GM23248 (cell line): ENCODE results near the gene SMURF2. TPM values are rescaled to one million over a fixed set of nuclear protein-coding genes. Genes with fewer than 3 reads are reported as not detected.
A peak's percentile ranks its signal among the peaks of the same experiment; 100 is the strongest.

Experiments used
- DNase-seq: peaks from one replicate; pipeline ENCODE4 v3.0.0-alpha.2; 2015
- H2AFZ ChIP-seq: fragments of 200-600 bp; sonication (generic); 2 replicates; pipeline ENCODE4 v1.6.1; 2016; ENCODE audit warnings: antibody characterized with exemption
- H3F3A ChIP-seq: fragments of 200-600 bp; sonication (generic); 2 replicates; pipeline ENCODE4 v1.6.1; 2016; ENCODE audit warnings: mild to moderate bottlenecking, antibody characterized with exemption, mixed run types; ENCODE audit not compliant: insufficient read depth
- H3K27ac ChIP-seq: fragments of 200-600 bp; sonication (generic); 2 replicates; pipeline ENCODE4 v1.5.1; 2016; ENCODE audit warnings: mild to moderate bottlenecking
- H3K27me3 ChIP-seq: fragments of 200-600 bp; sonication (generic); replicated peaks from 2 replicates; pipeline ENCODE4 v1.6.1; 2016; ENCODE audit warnings: mild to moderate bottlenecking; ENCODE audit not compliant: insufficient read depth
- H3K36me3 ChIP-seq: fragments of 200-600 bp; sonication (generic); 2 replicates; pipeline ENCODE4 v1.6.1; 2016; ENCODE audit warnings: low read depth, mild to moderate bottlenecking
- H3K4me1 ChIP-seq: fragments of 200-600 bp; sonication (generic); 2 replicates; pipeline ENCODE4 v1.6.1; 2016; ENCODE audit warnings: mild to moderate bottlenecking; ENCODE audit not compliant: insufficient read depth
- H3K4me2 ChIP-seq: fragments of 200-600 bp; sonication (generic); one replicate; pipeline ENCODE4 v1.6.1; 2016; ENCODE audit warnings: mild to moderate bottlenecking; ENCODE audit not compliant: unreplicated experiment
- H3K4me3 ChIP-seq: fragments of 200-600 bp; sonication (generic); 2 replicates; pipeline ENCODE4 v1.5.1; 2016; ENCODE audit warnings: mild to moderate bottlenecking
- H3K79me2 ChIP-seq: fragments of 200-600 bp; sonication (generic); 2 replicates; pipeline ENCODE4 v1.6.1; 2016; ENCODE audit warnings: mild to moderate bottlenecking; ENCODE audit not compliant: insufficient read depth
- H3K9ac ChIP-seq: fragments of 200-600 bp; sonication (generic); 2 replicates; pipeline ENCODE4 v1.6.1; 2016; ENCODE audit warnings: mild to moderate bottlenecking
- H3K9me2 ChIP-seq: fragments of 200-600 bp; sonication (generic); 2 replicates; pipeline ENCODE4 v1.6.1; 2016; ENCODE audit warnings: mixed run types, mild to moderate bottlenecking, moderate library complexity; ENCODE audit not compliant: insufficient read depth
- H3K9me3 ChIP-seq: fragments of 200-600 bp; sonication (generic); one replicate; pipeline ENCODE4 v1.6.1; 2017; ENCODE audit warnings: low read depth
- H4K20me1 ChIP-seq: fragments of 200-600 bp; sonication (generic); 2 replicates; pipeline ENCODE4 v1.6.0; 2016; ENCODE audit not compliant: insufficient read depth
- EZH2 ChIP-seq: fragments of 200-600 bp; sonication (generic); IDR thresholded peaks from 2 replicates; pipeline ENCODE4 v1.6.1; 2018; ENCODE audit warnings: antibody characterized with exemption, mild to moderate bottlenecking; ENCODE audit not compliant: insufficient read depth, poor library complexity, severe bottlenecking
- EZH2phosphoT487 ChIP-seq: fragments of 200-600 bp; sonication (generic); IDR thresholded peaks from 2 replicates; pipeline ENCODE4 v1.6.1; 2018; ENCODE audit warnings: antibody characterized with exemption, moderate library complexity, mild to moderate bottlenecking, low read depth; ENCODE audit not compliant: insufficient read depth
- WGBS, 2 experiments: methylation state at CpG; one replicate each; pipeline ENCODE4 v1.1.6; 2015 to 2017; ENCODE audit warnings: low lambda C conversion rate in 2 of 2, low coverage in 1 of 2; ENCODE audit errors: missing lambda C conversion rate in 2 of 2; 5-methylcytosine and 5-hydroxymethylcytosine counted together
- in situ Hi-C: fragments of 300-500 bp; cut with MboI; formaldehyde crosslinking; loops from 2 replicates; pipeline ENCODE4 v1.15.0; 2020
- polyA plus RNA-seq: library from polyadenylated mRNA; unstranded; fragments of >200 nt; fragmentation: Nextera tagmentation; extraction: Ambion mirVana; gene quantifications from 2 replicates; pipeline ENCODE4 v1.2.1, GENCODE V29; 2016
- total RNA-seq: library from RNA; depleted of rRNA; stranded (reverse); fragments of >200 nt; shearing (Covaris generic); gene quantifications from 2 replicates; pipeline ENCODE4 v1.2.3, GENCODE V29; 2014

The SMURF2 gene
- total and polyA plus RNA-seq, 2 experiments from 2014 or later: 50.8 to 159 TPM

DNA sequence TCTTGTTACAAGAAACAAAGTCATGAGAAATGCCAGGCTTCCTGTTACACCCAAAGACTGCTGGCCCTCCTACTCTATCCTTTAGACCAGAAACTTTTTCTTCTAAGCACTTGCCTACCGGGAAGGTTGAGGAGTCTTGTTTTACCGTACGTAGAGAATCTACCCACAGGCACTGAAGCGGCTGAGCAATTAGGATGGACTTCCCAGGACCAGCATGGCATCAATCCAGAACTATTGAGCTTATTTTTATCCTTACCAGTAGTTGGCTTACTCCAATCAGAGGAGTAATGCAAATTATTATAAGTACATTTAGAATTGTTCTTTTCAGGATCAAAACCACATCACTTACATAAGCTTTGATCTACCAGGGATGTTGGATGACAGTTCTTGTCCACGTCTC is 129.7 kb downstream of the SMURF2 start:
- no peak overlapping the region for H2AFZ ChIP-seq
- peaks cover 18% of the 10 kb centered on the region for H3K79me2 ChIP-seq
- peak overlapping the region; percentile 52 for H3K27ac ChIP-seq
- no peaks in the 10 kb centered on the region for H3K9me2 ChIP-seq
- no peaks in the 10 kb centered on the region for H3K4me1 ChIP-seq
- WGBS, 2 experiments: 69 to 74% methylated on average over 5 of the region's 5 CpGs
- H3K36me3 ChIP-seq: peaks cover 87% of the 10 kb centered on the region
- in situ Hi-C loops: no loop called here
- H3K9ac ChIP-seq: 0 out of 2 replicates have a peak overlapping the region, but pooled peaks have one; percentile 6
- H4K20me1 ChIP-seq: no peaks in the 10 kb centered on the region
- peak; percentile 31 for DNase-seq
- H3F3A ChIP-seq: peaks cover 97% of the 10 kb centered on the region
- no peak overlapping the region for H3K4me3 ChIP-seq
- H3K9me3 ChIP-seq: no peaks in the 10 kb centered on the region
- no peak for TF ChIP-seq EZH2phosphoT487
- TF ChIP-seq EZH2: no peak
- no peaks in the 10 kb centered on the region for H3K27me3 ChIP-seq
- no peak overlapping the region for H3K4me2 ChIP-seq

DNA sequence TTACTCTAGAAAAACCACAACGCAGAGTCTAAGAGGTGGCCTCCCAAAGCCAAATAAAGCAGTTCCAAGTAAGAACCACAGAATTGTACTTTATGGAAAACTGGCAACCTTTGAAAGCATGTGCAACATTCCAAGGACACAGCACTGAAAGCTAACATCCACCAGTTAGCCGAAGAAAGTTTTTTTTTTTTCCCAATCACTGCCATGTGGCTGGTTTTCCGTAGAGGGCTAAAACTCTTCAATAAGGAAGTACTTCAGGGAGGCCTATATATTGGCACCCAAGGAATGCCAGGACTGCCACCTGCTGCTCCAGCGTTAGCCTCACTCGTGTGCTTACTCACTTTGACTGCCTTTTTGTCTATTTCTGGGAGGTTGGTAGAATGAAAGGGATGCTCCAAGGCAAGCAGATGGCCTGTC is 130.1 kb downstream of the SMURF2 start:
- no peaks in the 10 kb centered on the region for H4K20me1 ChIP-seq
- H3K36me3 ChIP-seq: peaks cover 86% of the 10 kb centered on the region
- TF ChIP-seq EZH2 (no peak), EZH2phosphoT487 (no peak)
- no peak overlapping the region for H3K4me2 ChIP-seq
- peak; percentile 56 for DNase-seq
- H3K9me3 ChIP-seq: no peaks in the 10 kb centered on the region
- no peaks in the 10 kb centered on the region for H3K27me3 ChIP-seq
- no peak overlapping the region for H2AFZ ChIP-seq
- in situ Hi-C loops: no loop called here
- H3F3A ChIP-seq: peaks cover 97% of the 10 kb centered on the region
- H3K4me3 ChIP-seq: no peak overlapping the region
- peak overlapping the region; percentile 52 for H3K27ac ChIP-seq
- no peaks in the 10 kb centered on the region for H3K9me2 ChIP-seq
- WGBS, 2 experiments: 15 to 21% methylated on average over 5 of the region's 5 CpGs
- peaks cover 18% of the 10 kb centered on the region for H3K79me2 ChIP-seq
- 0 out of 2 replicates have a peak overlapping the region, but pooled peaks have one; percentile 6 for H3K9ac ChIP-seq
- no peaks in the 10 kb centered on the region for H3K4me1 ChIP-seq

DNA sequence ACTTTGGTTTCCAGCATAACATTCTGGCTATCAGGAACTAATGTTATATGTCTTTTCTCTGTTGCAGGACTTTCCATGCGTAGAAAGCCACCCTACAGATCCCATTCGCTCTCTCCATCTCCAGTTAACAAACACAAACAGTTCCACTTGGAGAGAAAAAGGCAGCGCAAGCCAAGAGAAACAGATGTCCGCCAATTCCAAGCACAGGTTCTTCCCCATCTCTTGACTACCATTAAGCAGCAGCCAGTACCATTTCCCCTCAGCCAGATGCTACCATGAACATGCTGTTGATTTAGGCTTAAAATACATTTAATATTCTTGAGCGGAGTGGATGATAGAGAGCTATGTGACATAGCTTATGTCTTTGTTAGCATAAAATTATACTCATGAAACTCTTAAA is 132.9 kb downstream of the SMURF2 start:
- no peaks in the 10 kb centered on the region for H3K9me3 ChIP-seq
- TF ChIP-seq EZH2phosphoT487 (no peak), EZH2 (no peak)
- no peaks in the 10 kb centered on the region for H4K20me1 ChIP-seq
- no peaks in the 10 kb centered on the region for H3K9me2 ChIP-seq
- H3K79me2 ChIP-seq: no peaks in the 10 kb centered on the region
- H2AFZ ChIP-seq: no peak overlapping the region
- peaks cover 92% of the 10 kb centered on the region for H3F3A ChIP-seq
- in situ Hi-C loops: no loop called here
- DNase-seq: no peak
- 0 out of 2 replicates have a peak overlapping the region, but pooled peaks have one; percentile 4 for H3K27ac ChIP-seq
- no peaks in the 10 kb centered on the region for H3K4me1 ChIP-seq
- H3K4me3 ChIP-seq: no peak overlapping the region
- WGBS, 2 experiments: 94 to 98% methylated on average over 5 of the region's 5 CpGs
- peaks cover 86% of the 10 kb centered on the region for H3K36me3 ChIP-seq
- H3K4me2 ChIP-seq: no peak overlapping the region
- no peaks in the 10 kb centered on the region for H3K27me3 ChIP-seq
- no peak overlapping the region for H3K9ac ChIP-seq

DNA sequence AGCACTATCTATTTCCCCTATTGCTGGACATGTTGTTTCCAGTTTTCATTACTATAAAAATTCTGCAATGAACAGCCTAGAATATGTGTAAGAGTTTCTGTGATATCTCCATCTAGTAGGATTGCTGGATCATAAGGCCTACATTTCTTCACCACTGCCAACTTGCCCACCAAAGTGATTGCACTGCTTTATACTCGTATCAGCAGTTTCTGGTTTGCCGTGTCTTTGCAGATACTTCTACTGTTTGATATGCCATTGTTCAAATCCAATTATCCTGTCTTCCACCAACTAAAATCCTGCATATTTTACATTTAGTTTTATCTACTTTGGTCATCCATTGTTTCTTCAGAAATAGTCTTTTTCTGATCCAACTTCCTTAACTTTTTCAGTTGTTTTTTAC is 134.2 kb downstream of the SMURF2 start:
- Histone ChIP-seq H3K27me3 (no peaks in the 10 kb centered on the region), H3K9me3 (no peaks in the 10 kb centered on the region), H3K4me1 (no peaks in the 10 kb centered on the region), H3K9ac (no peak overlapping the region), H3K79me2 (peaks cover 5% of the 10 kb centered on the region; the same call in 1 of the 2 replicates), H2AFZ (no peak overlapping the region), H4K20me1 (no peaks in the 10 kb centered on the region), H3K4me3 (no peak overlapping the region), H3K9me2 (no peaks in the 10 kb centered on the region), H3F3A (peaks cover 90% of the 10 kb centered on the region), H3K36me3 (peaks cover 79% of the 10 kb centered on the region), H3K4me2 (no peak overlapping the region), H3K27ac (0 out of 2 replicates have a peak overlapping the region, but pooled peaks have one; percentile 9)
- TF ChIP-seq EZH2phosphoT487 (no peak), EZH2 (no peak)
- DNase-seq: no peak
- 84 to 90% methylated on average over 2 of the region's 2 CpGs for WGBS, 2 experiments
- in situ Hi-C loops: no loop called here

DNA sequence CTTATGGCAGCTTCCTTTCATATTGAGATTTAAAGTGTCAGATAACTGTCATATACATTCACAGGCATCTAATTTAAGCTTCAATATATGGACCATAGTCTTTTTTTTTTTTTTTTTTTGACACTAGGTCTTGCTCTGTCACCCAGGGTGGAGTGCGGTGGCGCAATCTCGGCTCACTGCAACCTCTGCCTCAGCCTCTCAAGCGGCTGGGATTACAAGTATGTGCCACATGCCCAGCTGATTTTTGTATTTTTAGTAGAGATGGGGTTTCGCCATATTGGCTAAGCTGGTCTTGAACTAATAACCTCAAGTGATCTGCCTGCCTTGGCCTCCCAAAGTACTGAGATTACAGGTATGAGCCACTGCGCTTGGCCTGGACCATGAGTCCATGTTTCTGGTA is 141.7 kb downstream of the SMURF2 start:
- Histone ChIP-seq H3K9ac (no peak overlapping the region), H3K4me3 (no peak overlapping the region), H3K4me1 (no peaks in the 10 kb centered on the region), H3K36me3 (peaks cover 65% of the 10 kb centered on the region), H3K79me2 (peaks cover 47% of the 10 kb centered on the region), H2AFZ (no peak overlapping the region), H3K4me2 (no peak overlapping the region), H3F3A (peaks cover 69% of the 10 kb centered on the region), H3K27me3 (no peaks in the 10 kb centered on the region), H4K20me1 (no peaks in the 10 kb centered on the region), H3K9me2 (no peaks in the 10 kb centered on the region), H3K27ac (no peak overlapping the region), H3K9me3 (no peaks in the 10 kb centered on the region)
- no peak for DNase-seq
- 93 to 99% methylated on average over 6 of the region's 6 CpGs for WGBS, 2 experiments
- TF ChIP-seq EZH2phosphoT487 (no peak), EZH2 (no peak)
- in situ Hi-C loops: no loop called here
